ELR (cell line): ENCODE measurements around the gene STT3B.

Experiments
- DNase-seq: peaks from one replicate; pipeline ENCODE4 v3.0.0-alpha.2; 2015; ENCODE audit warnings: low read depth

The STT3B gene

DNA sequence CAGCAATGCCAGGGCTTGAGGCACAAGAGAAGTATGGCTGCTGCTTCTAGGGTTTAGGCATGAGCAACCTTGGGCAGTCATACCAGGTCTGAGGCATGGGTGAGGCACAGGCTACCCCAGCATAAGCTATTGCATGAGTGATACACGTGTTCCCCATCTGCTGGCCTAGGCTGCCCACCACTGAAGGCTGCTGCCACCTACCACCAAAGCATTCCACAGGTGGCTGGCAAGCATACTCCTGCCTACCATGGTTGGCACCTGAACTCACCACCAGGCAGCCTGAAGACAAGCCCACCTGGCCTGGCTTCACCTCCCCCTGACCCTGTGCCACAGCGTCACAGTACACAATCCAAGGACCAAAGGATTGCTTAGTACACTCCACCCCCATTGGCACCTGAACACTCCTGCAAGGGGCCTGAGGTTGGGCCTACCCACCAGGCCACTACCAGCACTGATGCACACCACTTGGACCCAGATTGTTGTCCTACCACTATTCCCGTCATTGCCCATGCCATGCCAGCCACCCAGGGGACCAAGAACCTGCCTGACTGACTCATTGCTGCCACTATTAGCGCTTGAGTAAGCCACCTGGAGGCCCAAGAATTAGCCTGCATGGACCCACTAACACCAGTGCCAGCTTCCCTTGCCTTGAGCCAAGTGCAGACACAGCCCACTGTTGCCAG lies 115.7 kb downstream of the STT3B start:
- DNase-seq, result no peak

DNA sequence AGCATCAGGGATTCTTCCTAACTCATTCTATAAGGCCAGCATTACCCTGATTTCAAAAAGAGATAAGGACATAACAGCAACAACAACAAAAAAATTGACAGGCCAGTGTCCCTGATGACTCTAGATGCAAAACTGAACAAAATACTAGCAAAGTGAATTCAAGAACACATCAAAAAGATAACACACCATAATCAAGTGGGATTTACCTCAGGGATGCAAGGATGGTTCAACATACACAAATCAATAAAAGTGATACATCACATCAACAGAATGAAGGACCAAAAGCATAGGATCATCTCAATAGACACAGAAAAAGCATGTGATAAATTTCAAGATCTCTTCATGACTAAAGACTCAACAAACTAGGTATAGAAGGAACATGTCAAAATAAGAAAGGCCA lies 119.6 kb downstream of the STT3B start:
- DNase-seq, result no peak

DNA sequence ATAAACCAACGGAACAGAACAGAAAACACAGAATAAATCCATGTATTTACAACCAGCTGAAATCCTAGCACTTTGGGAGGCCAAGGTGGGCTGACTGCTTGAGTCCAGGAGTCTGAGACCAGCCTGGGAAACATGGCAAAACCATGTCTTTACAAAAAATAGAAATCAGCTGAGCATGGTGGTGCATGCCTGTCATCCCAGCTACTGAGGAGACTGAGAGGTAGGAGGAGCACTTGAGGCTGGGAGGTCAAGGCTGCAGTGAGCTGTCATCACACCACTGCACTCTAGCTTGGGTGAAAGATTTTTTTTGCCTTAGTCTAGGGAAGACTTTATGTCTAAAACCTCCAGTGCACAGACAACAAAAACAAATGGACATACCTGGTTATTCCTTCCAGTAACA lies 120.7 kb downstream of the STT3B start:
- no peak for DNase-seq

DNA sequence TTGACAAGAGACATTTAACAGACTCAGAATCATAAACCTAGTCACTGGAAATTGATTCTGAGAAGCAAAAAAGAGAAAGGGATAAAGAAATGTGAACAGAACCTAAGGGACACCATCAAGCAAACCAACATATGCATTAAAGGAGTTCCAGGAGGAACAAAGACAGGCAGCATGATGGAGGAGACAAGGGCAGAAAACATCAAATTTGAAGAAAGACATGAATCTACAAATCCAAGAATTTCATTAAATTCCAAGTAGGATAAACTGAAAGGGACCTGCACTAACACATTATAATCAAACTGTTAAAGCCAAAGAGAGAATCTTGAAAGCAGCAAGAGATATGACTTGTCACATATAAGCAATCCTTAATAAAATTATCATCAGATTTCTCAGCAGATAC lies 122.3 kb downstream of the STT3B start:
- no peak for DNase-seq

DNA sequence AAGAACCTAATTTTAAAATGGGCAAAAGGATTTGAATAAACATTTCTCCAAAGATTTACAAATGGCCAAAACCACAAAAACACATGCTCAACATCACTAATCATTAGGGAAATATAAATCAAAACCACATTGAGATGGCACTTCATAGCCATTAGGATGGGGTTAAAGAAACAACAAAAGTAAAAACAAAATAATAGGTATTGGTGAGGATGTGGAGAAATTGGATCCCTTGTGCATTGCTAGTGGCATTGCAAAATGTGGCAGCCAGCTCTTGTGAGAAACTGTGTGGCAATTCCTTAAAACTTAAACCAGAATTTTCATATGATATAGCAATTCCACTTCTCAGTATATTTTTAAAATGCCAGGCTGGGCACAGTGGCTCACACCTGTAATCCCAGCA lies 126.5 kb downstream of the STT3B start:
- DNase-seq, result no peak

DNA sequence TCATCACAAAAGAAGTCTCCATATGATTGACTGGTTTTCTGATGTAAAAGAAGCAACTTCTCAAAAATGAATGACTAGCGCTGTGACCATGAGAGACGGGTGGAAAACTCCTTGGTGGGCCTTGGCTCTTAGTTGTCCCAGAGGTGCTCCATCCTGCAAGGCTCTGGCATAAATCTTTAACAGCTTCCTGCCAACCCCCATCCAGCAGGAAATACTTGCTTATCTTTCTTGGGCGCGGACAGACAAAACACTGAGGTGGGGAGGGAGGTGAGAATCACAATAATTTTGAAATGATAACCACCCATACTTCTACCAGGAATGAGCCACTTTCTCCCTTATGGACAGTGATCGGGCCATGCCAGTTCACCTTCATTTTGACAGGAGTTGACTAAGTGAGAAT lies 128.6 kb downstream of the STT3B start:
- DNase-seq, result no peak

DNA sequence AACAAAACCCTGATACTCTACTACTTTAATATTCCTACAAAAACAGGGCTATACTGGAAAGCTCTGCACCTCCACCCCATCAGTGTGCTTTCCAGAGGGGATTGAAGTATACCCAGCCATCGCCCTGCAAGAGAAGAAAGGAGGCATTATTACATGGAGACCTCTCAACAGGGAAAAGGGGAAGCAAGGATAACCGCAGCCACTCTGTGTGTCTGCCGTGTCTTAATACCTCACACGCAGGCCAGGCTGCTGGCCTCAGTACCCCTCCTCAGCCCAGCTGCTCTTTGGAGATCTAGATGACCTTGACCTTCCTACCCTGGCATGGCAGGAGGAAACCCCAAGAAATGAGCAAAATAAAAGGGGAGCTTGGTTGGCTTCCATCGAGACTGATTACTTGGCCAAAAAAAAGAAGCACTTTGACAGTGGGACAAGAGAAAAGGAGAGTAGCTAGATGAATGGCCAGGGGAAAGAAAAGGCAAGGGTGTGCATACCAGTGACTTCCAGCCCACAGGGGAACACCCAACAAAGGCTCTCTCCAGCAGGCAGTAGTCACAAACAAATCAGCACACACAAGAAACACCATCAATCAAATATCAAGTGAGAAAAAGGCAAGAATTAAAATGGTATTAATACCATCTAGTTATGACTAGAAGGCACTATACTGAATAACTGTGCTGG lies 129.4 kb downstream of the STT3B start:
- DNase-seq, result no peak

DNA sequence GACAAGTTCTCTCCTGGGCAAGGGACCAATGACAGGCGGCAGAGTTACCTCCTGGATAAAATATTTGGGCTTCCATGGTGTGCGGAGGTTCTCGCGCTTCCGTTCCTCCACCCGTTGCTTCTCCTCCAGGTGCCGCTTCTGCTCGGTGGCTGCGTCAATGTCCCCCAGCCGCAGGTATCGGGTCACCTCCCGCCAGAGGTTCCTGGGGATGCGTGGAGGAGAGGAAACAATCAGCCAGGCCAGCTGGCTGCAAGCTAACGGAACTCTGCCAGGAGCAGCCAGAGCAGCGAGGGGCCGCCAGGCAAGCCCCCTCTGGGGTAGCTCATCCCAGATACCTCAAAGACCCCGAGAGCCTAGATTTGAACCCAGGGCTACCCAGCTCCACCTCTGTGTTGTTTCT lies 131.3 kb downstream of the STT3B start:
- no peak for DNase-seq

DNA sequence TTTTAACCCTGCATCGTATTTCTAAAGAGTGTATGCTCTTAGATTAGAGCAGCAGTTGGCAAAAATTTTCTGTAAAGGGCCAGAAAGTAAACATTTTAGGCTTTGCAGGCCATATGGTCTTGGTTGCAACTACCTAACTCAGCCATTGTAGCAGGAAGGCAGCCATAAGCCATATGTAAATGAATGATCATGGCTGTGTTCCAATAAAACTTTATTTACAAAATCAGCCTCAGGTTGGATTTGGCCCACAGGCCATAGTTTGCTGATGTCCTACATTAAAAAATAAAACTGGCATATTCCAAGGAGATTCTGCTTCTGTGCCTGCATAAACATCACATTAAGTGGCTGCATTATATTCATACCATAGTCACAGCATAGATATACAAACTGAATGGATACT lies 134.9 kb downstream of the STT3B start:
- no peak for DNase-seq

DNA sequence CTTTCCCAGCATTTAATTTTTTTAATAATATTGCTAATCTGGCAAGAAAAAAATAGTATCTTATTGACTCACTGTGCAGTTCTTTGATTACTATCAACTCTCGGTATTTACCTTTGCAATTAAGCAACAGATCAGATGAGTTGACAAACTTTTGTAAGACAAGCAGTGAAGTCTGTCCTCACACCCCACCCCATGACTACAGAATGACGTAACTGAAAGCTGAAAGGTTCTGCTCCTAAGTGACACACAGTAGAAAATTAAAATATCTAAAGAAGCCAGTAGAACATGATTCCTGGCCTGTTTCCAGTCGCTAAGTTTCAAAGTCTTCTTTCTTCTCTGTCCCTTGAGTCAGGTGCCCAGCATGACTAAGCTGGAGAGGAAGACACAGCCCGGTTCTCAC lies 135.5 kb downstream of the STT3B start:
- no peak for DNase-seq

DNA sequence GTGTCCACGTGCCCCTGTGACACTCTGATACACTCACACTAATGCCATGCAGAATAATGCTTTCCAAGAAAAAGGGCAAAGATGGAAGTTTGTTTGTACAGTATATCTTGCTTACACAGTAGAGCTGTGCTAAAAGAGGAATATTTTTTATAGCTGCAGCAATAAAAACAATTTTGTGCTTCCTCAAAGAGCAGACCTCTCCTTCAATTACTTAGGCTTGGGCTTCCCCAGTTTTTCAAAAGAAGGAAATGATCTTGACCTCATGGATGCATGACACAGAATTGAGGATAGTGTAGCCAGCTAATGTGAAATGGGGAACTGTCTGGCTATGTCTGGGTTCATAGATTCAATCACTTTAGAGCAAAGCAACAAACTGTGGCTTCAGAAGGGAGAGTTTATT lies 137.4 kb downstream of the STT3B start:
- DNase-seq, result no peak

DNA sequence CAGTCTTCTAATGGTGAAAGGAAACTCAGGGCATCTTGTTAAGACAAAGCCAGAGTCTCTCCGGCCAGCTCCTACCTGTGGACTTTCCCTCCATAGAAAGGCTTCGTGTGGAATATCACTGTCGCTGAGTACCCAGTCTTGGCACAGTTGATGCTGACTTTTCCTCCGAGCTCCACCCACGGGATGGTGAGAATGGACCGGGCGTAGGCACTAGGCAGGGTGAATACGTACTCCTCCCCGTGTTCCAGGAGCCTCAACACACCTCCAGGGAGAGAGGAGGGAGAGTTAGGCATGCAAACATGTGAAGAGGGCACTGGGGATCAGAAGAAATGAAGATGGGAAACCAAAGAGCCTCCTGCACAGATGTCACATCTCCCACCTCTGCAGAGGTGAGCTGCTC lies 138.0 kb downstream of the STT3B start:
- no peak for DNase-seq

DNA sequence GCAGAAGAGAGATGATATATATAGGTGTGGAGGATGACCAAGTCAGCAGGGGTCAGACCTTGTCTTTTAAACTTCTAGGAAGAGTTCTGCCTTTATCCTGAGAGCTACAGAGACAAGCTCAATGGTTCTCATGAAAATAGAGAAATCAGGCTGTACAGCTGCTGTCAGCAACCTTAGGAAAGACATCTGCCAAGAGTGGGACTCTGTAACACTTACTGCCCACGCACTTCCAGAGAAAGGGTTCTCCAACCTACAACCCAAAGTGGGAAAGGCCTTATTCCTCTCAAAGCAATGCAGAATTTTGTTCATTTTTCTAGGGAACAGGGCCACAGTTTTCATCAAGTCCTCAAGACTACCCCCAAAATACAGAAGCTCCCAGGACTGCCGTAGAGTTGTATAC lies 138.7 kb downstream of the STT3B start:
- DNase-seq, result no peak

DNA sequence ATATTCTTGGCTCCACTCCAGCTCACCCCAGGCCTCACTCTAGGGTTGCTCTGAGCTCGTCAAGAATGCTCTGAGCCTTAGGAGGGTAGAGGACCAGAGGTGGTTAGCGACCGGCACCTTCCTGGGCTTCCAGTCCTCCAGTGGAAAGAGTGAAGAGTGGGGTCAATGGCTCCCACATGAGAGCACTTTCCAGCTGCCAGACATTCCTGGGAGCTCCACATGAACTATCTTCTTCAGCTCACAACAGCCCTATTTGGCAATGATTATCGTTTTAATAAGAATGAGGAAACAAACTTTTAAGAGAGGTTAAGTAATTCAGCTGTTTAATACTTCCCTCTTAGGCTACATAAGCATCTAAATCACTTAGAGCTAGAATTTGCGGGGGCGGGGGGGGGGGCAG lies 139.3 kb downstream of the STT3B start:
- no peak for DNase-seq

DNA sequence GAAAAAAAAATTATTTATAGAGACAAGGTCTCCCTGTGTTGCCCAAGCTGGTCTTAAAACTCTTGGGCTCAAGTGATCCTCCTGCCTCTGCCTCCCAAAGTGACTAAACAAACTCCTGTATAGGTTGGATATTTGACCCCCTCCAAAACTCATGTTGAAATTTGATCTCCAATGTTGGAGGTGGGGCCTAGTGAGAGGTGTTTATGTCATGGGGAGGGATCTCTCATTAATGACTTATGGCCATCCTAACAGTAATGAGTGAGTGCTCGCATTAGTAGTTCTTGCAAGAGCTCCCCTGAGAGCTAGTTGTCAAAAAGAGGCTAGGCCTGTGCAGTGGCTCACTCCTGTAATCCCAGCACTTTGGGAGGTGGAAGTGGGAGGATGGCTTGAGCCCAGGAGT lies 141.2 kb downstream of the STT3B start:
- no peak for DNase-seq

DNA sequence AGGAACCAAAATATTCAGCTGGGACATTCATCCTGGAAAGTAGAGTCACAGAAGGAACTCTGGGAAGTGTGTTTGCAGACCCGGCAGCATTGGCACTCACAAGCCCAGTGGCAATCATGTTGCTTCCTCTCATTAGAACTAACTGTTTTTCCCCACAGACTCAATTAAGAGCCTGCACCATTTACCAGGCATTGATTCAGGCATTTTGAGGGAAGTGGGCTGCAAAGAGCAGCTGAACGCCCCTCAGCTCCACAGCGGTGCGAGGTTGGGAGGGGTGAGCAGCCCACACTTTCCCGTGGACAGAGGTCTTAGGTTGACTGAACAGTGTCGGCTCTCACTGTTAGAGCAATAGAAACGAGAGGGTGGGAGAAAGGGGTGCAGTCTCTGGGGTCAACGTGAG lies 143.8 kb downstream of the STT3B start:
- DNase-seq, result no peak

DNA sequence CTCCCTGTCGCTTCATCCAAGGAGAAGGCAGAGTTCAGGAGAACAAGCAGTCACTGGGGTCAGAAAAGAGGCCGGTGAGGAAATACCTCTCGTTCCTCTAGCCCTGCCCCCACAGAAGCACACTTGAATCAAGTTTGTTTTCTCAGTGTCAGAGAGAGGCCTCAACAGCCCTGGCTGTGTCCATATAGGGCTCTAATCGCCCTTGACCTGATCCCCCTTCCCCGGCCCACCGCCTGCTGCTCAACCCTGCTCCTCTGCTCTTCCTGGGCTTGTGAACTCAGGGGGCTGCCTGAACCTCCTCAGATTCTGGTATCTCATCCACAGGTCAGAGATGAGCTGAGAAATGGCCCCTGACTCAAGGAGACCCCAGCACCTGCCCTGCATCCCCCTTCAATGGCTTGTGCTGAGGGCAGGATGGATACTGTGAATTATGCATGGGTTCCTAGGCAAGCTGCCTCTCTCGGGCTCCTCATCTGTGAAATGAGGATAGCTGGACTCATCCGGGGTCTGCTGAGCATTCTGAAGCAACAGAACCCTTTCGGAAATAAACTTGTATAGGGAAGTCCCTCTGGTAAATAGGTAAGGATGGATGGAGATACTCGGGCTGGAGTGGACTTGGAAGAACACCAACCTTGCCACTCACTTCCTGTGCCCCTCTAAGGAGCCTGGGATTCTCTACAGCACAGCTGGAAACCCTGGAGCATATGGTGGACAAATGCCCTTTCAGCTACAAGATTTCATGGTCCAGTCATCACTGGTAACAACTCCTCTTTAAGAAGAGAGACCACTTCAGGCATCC lies 147.5 kb downstream of the STT3B start:
- DNase-seq, result no peak
